GM19395 (cell line): ENCODE measurements around the gene TLE3.

Source experiments
- ATAC-seq: cut with Tn5 transposase; IDR thresholded peaks from one replicate; pipeline ENCODE4 v1.9.1; 2021; ENCODE audit warnings: mild to moderate bottlenecking, moderate library complexity; ENCODE audit not compliant: unreplicated experiment

Gene TLE3

GRCh38 chr15:70014860-70015490, 82.7 kb downstream of the TLE3 start:
- peak; percentile 87 for ATAC-seq

- ATAC-seq: no peak
Measured at GRCh38 chr15:70014331-70014730, 83.4 kb downstream of the TLE3 start.

GRCh38 chr15:70013656-70014313, 83.9 kb downstream of the TLE3 start:
- ATAC-seq: no peak

- no peak for ATAC-seq
Measured at GRCh38 chr15:70012895-70013294, 84.8 kb downstream of the TLE3 start.

- ATAC-seq: no peak
Measured at GRCh38 chr15:70008697-70009290, 88.9 kb downstream of the TLE3 start.

- no peak for ATAC-seq
Measured at GRCh38 chr15:70006259-70007147, 91.2 kb downstream of the TLE3 start.

- no peak for ATAC-seq
Measured at GRCh38 chr15:70004826-70005225, 92.9 kb downstream of the TLE3 start.

- no peak for ATAC-seq
Measured at GRCh38 chr15:70002897-70003296, 94.8 kb downstream of the TLE3 start.

- no peak for ATAC-seq
Measured at GRCh38 chr15:70001859-70002258, 95.9 kb downstream of the TLE3 start.

- ATAC-seq: no peak
Measured at GRCh38 chr15:69999392-70000085, 98.2 kb downstream of the TLE3 start.

- no peak for ATAC-seq
Measured at GRCh38 chr15:69998541-69999391, 99.0 kb downstream of the TLE3 start.

GRCh38 chr15:69997813-69998212, 99.9 kb downstream of the TLE3 start:
- no peak for ATAC-seq
